ENCODE data around the gene HAP1. TPM values are rescaled to one million over a fixed set of nuclear protein-coding genes. Genes with fewer than 3 reads are reported as not detected.

The HAP1 gene
- total and polyA plus RNA-seq, 4 donors = under 0.01 to 0.05 (median 0.03) TPM

GRCh38 chr17:41738801-41739112 lies 4.3 kb upstream of the HAP1 start (continued):
- no peak for TF ChIP-seq ATF3 (IDR thresholded peaks at IDR 0.05)
- TF ChIP-seq MAX (IDR thresholded peaks at IDR 0.05) = no peak
- TF ChIP-seq JUND (IDR thresholded peaks at IDR 0.05) = no peak

DNA sequence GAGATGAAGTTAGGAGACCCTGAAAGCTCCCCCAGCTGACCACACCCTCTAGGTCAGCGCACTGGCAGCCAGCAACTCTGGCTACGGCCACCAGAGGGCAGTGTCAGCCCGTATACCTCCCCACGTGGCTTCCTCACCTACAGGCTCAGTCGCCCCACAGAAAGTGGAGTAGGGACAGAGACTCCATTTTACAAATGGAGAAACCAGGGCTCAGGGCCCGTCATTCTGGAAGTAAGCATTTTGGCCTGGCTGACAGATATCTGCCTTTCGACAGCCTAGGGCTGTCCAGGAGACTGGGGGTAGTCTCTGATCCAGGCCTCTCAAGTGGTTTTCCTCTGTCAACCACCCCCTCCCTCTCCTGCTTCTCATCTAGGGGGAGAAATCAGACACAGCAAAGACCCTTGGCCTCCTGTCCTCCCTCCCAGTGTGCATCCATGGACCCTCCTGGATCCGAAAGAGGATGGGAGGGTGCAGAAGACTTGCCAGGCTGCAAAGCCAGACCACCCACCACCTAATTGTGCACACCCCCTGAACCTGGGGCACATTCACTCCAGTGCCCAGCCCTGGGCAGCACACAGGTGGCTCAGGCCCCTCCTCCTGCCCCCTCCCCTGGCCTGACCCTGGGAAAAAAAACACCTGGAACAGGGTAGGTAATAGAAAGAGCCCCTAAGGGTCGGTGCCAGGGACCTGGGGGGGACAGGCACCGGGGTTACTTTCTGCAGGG lies 3.8 kb upstream of the HAP1 start:
- H3K36me3 ChIP-seq (ENCODE audit: control insufficient read depth in 4 of 4, insufficient read depth in 3 of 4, low read depth in 1 of 4, low read length in 3 of 4) = no peaks in the 10 kb centered on the region
- H3K4me3 ChIP-seq (ENCODE audit: low read depth in 1 of 3, low read length in 3 of 3) = no peak overlapping the region
- TF ChIP-seq FOXA2 (IDR thresholded peaks at IDR 0.05) (no peak), YY1 (IDR thresholded peaks at IDR 0.05) (peak; percentile 37), HNF4A (conservative IDR thresholded peaks at IDR 0.05) (no peak), RXRA (IDR thresholded peaks at IDR 0.05) (no peak), MAX (IDR thresholded peaks at IDR 0.05) (peak; percentile 47), ATF3 (IDR thresholded peaks at IDR 0.05) (no peak), EGR1 (IDR thresholded peaks at IDR 0.05; ENCODE audit: low read depth in 2 of 2) (no peak), JUND (IDR thresholded peaks at IDR 0.05) (no peak), NR2F2 (IDR thresholded peaks at IDR 0.05) (no peak), REST (IDR thresholded peaks at IDR 0.05) (no peak), RAD21 (IDR thresholded peaks at IDR 0.05) (peak; percentile 98 to 99), TAF1 (conservative IDR thresholded peaks at IDR 0.05) (no peak), GABPA (IDR thresholded peaks at IDR 0.05 in 1 of 2, conservative IDR thresholded peaks at IDR 0.05 in 1 of 2) (no peak)
- TF ChIP-seq, protein P1, sequence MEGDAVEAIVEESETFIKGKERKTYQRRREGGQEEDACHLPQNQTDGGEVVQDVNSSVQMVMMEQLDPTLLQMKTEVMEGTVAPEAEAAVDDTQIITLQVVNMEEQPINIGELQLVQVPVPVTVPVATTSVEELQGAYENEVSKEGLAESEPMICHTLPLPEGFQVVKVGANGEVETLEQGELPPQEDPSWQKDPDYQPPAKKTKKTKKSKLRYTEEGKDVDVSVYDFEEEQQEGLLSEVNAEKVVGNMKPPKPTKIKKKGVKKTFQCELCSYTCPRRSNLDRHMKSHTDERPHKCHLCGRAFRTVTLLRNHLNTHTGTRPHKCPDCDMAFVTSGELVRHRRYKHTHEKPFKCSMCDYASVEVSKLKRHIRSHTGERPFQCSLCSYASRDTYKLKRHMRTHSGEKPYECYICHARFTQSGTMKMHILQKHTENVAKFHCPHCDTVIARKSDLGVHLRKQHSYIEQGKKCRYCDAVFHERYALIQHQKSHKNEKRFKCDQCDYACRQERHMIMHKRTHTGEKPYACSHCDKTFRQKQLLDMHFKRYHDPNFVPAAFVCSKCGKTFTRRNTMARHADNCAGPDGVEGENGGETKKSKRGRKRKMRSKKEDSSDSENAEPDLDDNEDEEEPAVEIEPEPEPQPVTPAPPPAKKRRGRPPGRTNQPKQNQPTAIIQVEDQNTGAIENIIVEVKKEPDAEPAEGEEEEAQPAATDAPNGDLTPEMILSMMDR (IDR thresholded peaks at IDR 0.05; ENCODE audit: low read depth, low read length, missing input control) = peak; percentile 97
- DNase-seq (ENCODE audit: low spot score) = peak; percentile 82
- H3K27me3 ChIP-seq (ENCODE audit: control insufficient read depth in 4 of 4, insufficient read depth in 4 of 4, low read length in 3 of 4) = peaks cover 0 to 5% (median 0%) of the 10 kb centered on the region in 4 donors
- no peak overlapping the region for H3K9ac ChIP-seq (ENCODE audit: low read depth in 1 of 2, low read length in 2 of 2)
- H3K4me1 ChIP-seq (ENCODE audit: control insufficient read depth in 4 of 4, insufficient read depth in 4 of 4, low read length in 3 of 4) = peaks cover 4 to 16% (median 9%) of the 10 kb centered on the region in 4 donors
- H3K9me3 ChIP-seq (ENCODE audit: control insufficient read depth in 4 of 4, low read length in 3 of 4) = no peaks in the 10 kb centered on the region
- WGBS = 32% methylated on average over 10 of the region's 10 CpGs
- no peak overlapping the region for H3K27ac ChIP-seq (ENCODE audit: low read depth in 1 of 2, low read length in 2 of 2)

Data from liver (tissue), 9 donors.